GM23248 (cell line): ENCODE measurements around the gene LLGL2. TPM values are rescaled to one million over a fixed set of nuclear protein-coding genes. Genes with fewer than 3 reads are reported as not detected.

ENCODE experiments used
- DNase-seq: peaks from one replicate; pipeline ENCODE4 v3.0.0-alpha.2; 2015
- H2AFZ ChIP-seq: fragments of 200-600 bp; sonication (generic); 2 replicates; pipeline ENCODE4 v1.6.1; 2016; ENCODE audit warnings: antibody characterized with exemption
- H3F3A ChIP-seq: fragments of 200-600 bp; sonication (generic); 2 replicates; pipeline ENCODE4 v1.6.1; 2016; ENCODE audit warnings: mild to moderate bottlenecking, antibody characterized with exemption, mixed run types; ENCODE audit not compliant: insufficient read depth
- H3K27ac ChIP-seq: fragments of 200-600 bp; sonication (generic); 2 replicates; pipeline ENCODE4 v1.5.1; 2016; ENCODE audit warnings: mild to moderate bottlenecking
- H3K27me3 ChIP-seq: fragments of 200-600 bp; sonication (generic); replicated peaks from 2 replicates; pipeline ENCODE4 v1.6.1; 2016; ENCODE audit warnings: mild to moderate bottlenecking; ENCODE audit not compliant: insufficient read depth
- H3K36me3 ChIP-seq: fragments of 200-600 bp; sonication (generic); 2 replicates; pipeline ENCODE4 v1.6.1; 2016; ENCODE audit warnings: low read depth, mild to moderate bottlenecking
- H3K4me1 ChIP-seq: fragments of 200-600 bp; sonication (generic); 2 replicates; pipeline ENCODE4 v1.6.1; 2016; ENCODE audit warnings: mild to moderate bottlenecking; ENCODE audit not compliant: insufficient read depth
- H3K4me2 ChIP-seq: fragments of 200-600 bp; sonication (generic); one replicate; pipeline ENCODE4 v1.6.1; 2016; ENCODE audit warnings: mild to moderate bottlenecking; ENCODE audit not compliant: unreplicated experiment
- H3K4me3 ChIP-seq: fragments of 200-600 bp; sonication (generic); 2 replicates; pipeline ENCODE4 v1.5.1; 2016; ENCODE audit warnings: mild to moderate bottlenecking
- H3K79me2 ChIP-seq: fragments of 200-600 bp; sonication (generic); 2 replicates; pipeline ENCODE4 v1.6.1; 2016; ENCODE audit warnings: mild to moderate bottlenecking; ENCODE audit not compliant: insufficient read depth
- H3K9ac ChIP-seq: fragments of 200-600 bp; sonication (generic); 2 replicates; pipeline ENCODE4 v1.6.1; 2016; ENCODE audit warnings: mild to moderate bottlenecking
- H3K9me2 ChIP-seq: fragments of 200-600 bp; sonication (generic); 2 replicates; pipeline ENCODE4 v1.6.1; 2016; ENCODE audit warnings: mixed run types, mild to moderate bottlenecking, moderate library complexity; ENCODE audit not compliant: insufficient read depth
- H3K9me3 ChIP-seq: fragments of 200-600 bp; sonication (generic); one replicate; pipeline ENCODE4 v1.6.1; 2017; ENCODE audit warnings: low read depth
- H4K20me1 ChIP-seq: fragments of 200-600 bp; sonication (generic); 2 replicates; pipeline ENCODE4 v1.6.0; 2016; ENCODE audit not compliant: insufficient read depth
- EZH2 ChIP-seq: fragments of 200-600 bp; sonication (generic); IDR thresholded peaks from 2 replicates; pipeline ENCODE4 v1.6.1; 2018; ENCODE audit warnings: antibody characterized with exemption, mild to moderate bottlenecking; ENCODE audit not compliant: insufficient read depth, poor library complexity, severe bottlenecking
- EZH2phosphoT487 ChIP-seq: fragments of 200-600 bp; sonication (generic); IDR thresholded peaks from 2 replicates; pipeline ENCODE4 v1.6.1; 2018; ENCODE audit warnings: antibody characterized with exemption, moderate library complexity, mild to moderate bottlenecking, low read depth; ENCODE audit not compliant: insufficient read depth
- WGBS, 2 experiments: methylation state at CpG; one replicate each; pipeline ENCODE4 v1.1.6; 2015 to 2017; ENCODE audit warnings: low lambda C conversion rate in 2 of 2, low coverage in 1 of 2; ENCODE audit errors: missing lambda C conversion rate in 2 of 2; 5-methylcytosine and 5-hydroxymethylcytosine counted together
- in situ Hi-C: fragments of 300-500 bp; cut with MboI; formaldehyde crosslinking; loops from 2 replicates; pipeline ENCODE4 v1.15.0; 2020
- polyA plus RNA-seq: library from polyadenylated mRNA; unstranded; fragments of >200 nt; fragmentation: Nextera tagmentation; extraction: Ambion mirVana; gene quantifications from 2 replicates; pipeline ENCODE4 v1.2.1, GENCODE V29; 2016
- total RNA-seq: library from RNA; depleted of rRNA; stranded (reverse); fragments of >200 nt; shearing (Covaris generic); gene quantifications from 2 replicates; pipeline ENCODE4 v1.2.3, GENCODE V29; 2014

LLGL2 gene
- total and polyA plus RNA-seq, 2 experiments from 2014 or later = not detected

GRCh38 chr17:75526555-75527270 lies 1.2 kb downstream of the LLGL2 start:
- H3K4me2 ChIP-seq = no peak overlapping the region
- no peak overlapping the region for H2AFZ ChIP-seq
- no peak for TF ChIP-seq EZH2
- TF ChIP-seq EZH2phosphoT487 = no peak
- no peaks in the 10 kb centered on the region for H3K9me3 ChIP-seq
- H3K27ac ChIP-seq = no peak overlapping the region
- H3K79me2 ChIP-seq = no peaks in the 10 kb centered on the region
- no peaks in the 10 kb centered on the region for H4K20me1 ChIP-seq
- no peaks in the 10 kb centered on the region for H3K36me3 ChIP-seq
- no peak overlapping the region for H3K9ac ChIP-seq
- no peak overlapping the region for H3K4me3 ChIP-seq
- in situ Hi-C loops = no loop called here
- no peaks in the 10 kb centered on the region for H3F3A ChIP-seq
- H3K4me1 ChIP-seq = no peaks in the 10 kb centered on the region
- DNase-seq = no peak
- H3K27me3 ChIP-seq = peaks cover 19% of the 10 kb centered on the region; the same call in 1 of the 2 replicates
- no peaks in the 10 kb centered on the region for H3K9me2 ChIP-seq
- WGBS, 2 experiments = 26 to 28% methylated on average over 13 of the region's 13 CpGs

GRCh38 chr17:75530837-75531720 lies 5.6 kb downstream of the LLGL2 start:
- in situ Hi-C loops = no loop called here
- no peak overlapping the region for H3K4me3 ChIP-seq
- no peaks in the 10 kb centered on the region for H3K79me2 ChIP-seq
- no peaks in the 10 kb centered on the region for H3K9me3 ChIP-seq
- H3K4me2 ChIP-seq = no peak overlapping the region
- no peak overlapping the region for H3K9ac ChIP-seq
- H3K36me3 ChIP-seq = no peaks in the 10 kb centered on the region
- H4K20me1 ChIP-seq = no peaks in the 10 kb centered on the region
- DNase-seq = no peak
- H3K9me2 ChIP-seq = no peaks in the 10 kb centered on the region
- no peak overlapping the region for H3K27ac ChIP-seq
- TF ChIP-seq EZH2phosphoT487 = no peak
- TF ChIP-seq EZH2 = no peak
- peaks cover 16% of the 10 kb centered on the region; the same call in 1 of the 2 replicates for H3K27me3 ChIP-seq
- no peaks in the 10 kb centered on the region for H3K4me1 ChIP-seq
- H3F3A ChIP-seq = no peaks in the 10 kb centered on the region
- no peak overlapping the region for H2AFZ ChIP-seq
- WGBS, 2 experiments = 78 to 80% methylated on average over 19 of the region's 19 CpGs

GRCh38 chr17:75531721-75532072 lies 6.2 kb downstream of the LLGL2 start:
- Histone ChIP-seq H3K27ac (no peak overlapping the region), H4K20me1 (no peaks in the 10 kb centered on the region), H3K4me3 (no peak overlapping the region), H3K36me3 (no peaks in the 10 kb centered on the region), H3K27me3 (peaks cover 10% of the 10 kb centered on the region; the same call in 1 of the 2 replicates), H3K79me2 (no peaks in the 10 kb centered on the region), H2AFZ (no peak overlapping the region), H3K4me1 (no peaks in the 10 kb centered on the region), H3K9me2 (no peaks in the 10 kb centered on the region), H3K4me2 (no peak overlapping the region), H3K9me3 (no peaks in the 10 kb centered on the region), H3F3A (no peaks in the 10 kb centered on the region), H3K9ac (no peak overlapping the region)
- 81 to 88% methylated on average over 7 of the region's 7 CpGs for WGBS, 2 experiments
- TF ChIP-seq EZH2 = no peak
- no peak for TF ChIP-seq EZH2phosphoT487
- DNase-seq = no peak
- in situ Hi-C loops = no loop called here

GRCh38 chr17:75535119-75535537 lies 9.6 kb downstream of the LLGL2 start:
- H4K20me1 ChIP-seq = no peaks in the 10 kb centered on the region
- no peaks in the 10 kb centered on the region for H3K4me1 ChIP-seq
- DNase-seq = no peak
- no peaks in the 10 kb centered on the region for H3F3A ChIP-seq
- H3K4me3 ChIP-seq = no peak overlapping the region
- H2AFZ ChIP-seq = no peak overlapping the region
- H3K27ac ChIP-seq = no peak overlapping the region
- in situ Hi-C loops = no loop called here
- H3K4me2 ChIP-seq = no peak overlapping the region
- H3K36me3 ChIP-seq = no peaks in the 10 kb centered on the region
- H3K9me2 ChIP-seq = no peaks in the 10 kb centered on the region
- WGBS, 2 experiments = 38 to 46% methylated on average over 12 to 15 of the region's 15 CpGs
- TF ChIP-seq EZH2 (no peak), EZH2phosphoT487 (no peak)
- H3K27me3 ChIP-seq = no peaks in the 10 kb centered on the region; the same call in 1 of the 2 replicates
- no peak overlapping the region for H3K9ac ChIP-seq
- H3K9me3 ChIP-seq = no peaks in the 10 kb centered on the region
- no peaks in the 10 kb centered on the region for H3K79me2 ChIP-seq
